Ammon's horn (tissue), 1 donor: ENCODE measurements around the gene TRAM2.

Experiments
- DNase-seq: peaks from one replicate; pipeline ENCODE4 v3.0.0-alpha.2; 2016; ENCODE audit warnings: low spot score

TRAM2 gene

GRCh38 chr6:52545406-52546119, 31.3 kb downstream of the TRAM2 start:
- no peak for DNase-seq

- DNase-seq: no peak
Measured at GRCh38 chr6:52544602-52545405, 32.1 kb downstream of the TRAM2 start.

GRCh38 chr6:52543729-52544601, 32.9 kb downstream of the TRAM2 start:
- DNase-seq: no peak

GRCh38 chr6:52543262-52543661, 33.6 kb downstream of the TRAM2 start:
- no peak for DNase-seq

GRCh38 chr6:52541135-52541534, 35.7 kb downstream of the TRAM2 start:
- no peak for DNase-seq

- DNase-seq: no peak
Measured at GRCh38 chr6:52540286-52540902, 36.5 kb downstream of the TRAM2 start.

- no peak for DNase-seq
Measured at GRCh38 chr6:52539607-52540006, 37.3 kb downstream of the TRAM2 start.

GRCh38 chr6:52538901-52539354, 37.9 kb downstream of the TRAM2 start:
- no peak for DNase-seq

GRCh38 chr6:52538252-52538900, 38.5 kb downstream of the TRAM2 start:
- DNase-seq: no peak

- DNase-seq: no peak
Measured at GRCh38 chr6:52537001-52537753, 39.7 kb downstream of the TRAM2 start.

- no peak for DNase-seq
Measured at GRCh38 chr6:52536424-52536916, 40.4 kb downstream of the TRAM2 start.

GRCh38 chr6:52535711-52536423, 41.0 kb downstream of the TRAM2 start:
- DNase-seq: no peak

GRCh38 chr6:52534966-52535390, 41.9 kb downstream of the TRAM2 start:
- DNase-seq: no peak

- DNase-seq: no peak
Measured at GRCh38 chr6:52534363-52534762, 42.5 kb downstream of the TRAM2 start.

GRCh38 chr6:52533491-52533890, 43.4 kb downstream of the TRAM2 start:
- DNase-seq: no peak

- DNase-seq: no peak
Measured at GRCh38 chr6:52532457-52532856, 44.4 kb downstream of the TRAM2 start.

- no peak for DNase-seq
Measured at GRCh38 chr6:52531834-52532233, 45.0 kb downstream of the TRAM2 start.

GRCh38 chr6:52531396-52531795, 45.5 kb downstream of the TRAM2 start:
- no peak for DNase-seq

- DNase-seq: no peak
Measured at GRCh38 chr6:52530351-52530750, 46.5 kb downstream of the TRAM2 start.

- DNase-seq: no peak
Measured at GRCh38 chr6:52529311-52529710, 47.5 kb downstream of the TRAM2 start.
